T-helper 1 cell treated with Interleukin-12 subunit alpha and Interleukin-12 subunit beta and Interleukin-4 antibody, amounts not matched to agents 30 ng/mL and 1 ng/mL, for 36 hours (primary cell): Measurements from ENCODE around the gene CTSE. TPM values are rescaled to one million over a fixed set of nuclear protein-coding genes. Genes with fewer than 3 reads are reported as not detected.

Experiments used
- intact Hi-C: fragments of 100-400 bp; cut with micrococcal nuclease; formaldehyde crosslinking; loops from one replicate; pipeline ENCODE4 v1.15.1; 2024
- total RNA-seq: library from RNA; stranded (reverse); gene quantifications from 2 replicates; pipeline ENCODE4 v1.2.3, GENCODE V29; 2022

Gene CTSE
- total RNA-seq, 1 donor from 2014 or later: not detected

- intact Hi-C loops: no loop called here
Measured at GRCh38 chr1:205973377-205974232, 50.1 kb downstream of the CTSE start.

GRCh38 chr1:205972491-205973168 is 51.1 kb downstream of the CTSE start:
- intact Hi-C loops: no loop called here

- intact Hi-C loops: no loop called here
Measured at GRCh38 chr1:205972081-205972480, 51.6 kb downstream of the CTSE start.

GRCh38 chr1:205971082-205971481 is 52.6 kb downstream of the CTSE start:
- intact Hi-C loops: no loop called here

GRCh38 chr1:205970486-205970885 is 53.2 kb downstream of the CTSE start:
- intact Hi-C loops: no loop called here

GRCh38 chr1:205969229-205969628 is 54.5 kb downstream of the CTSE start:
- intact Hi-C loops: no loop called here

GRCh38 chr1:205967554-205968335 is 56.0 kb downstream of the CTSE start:
- intact Hi-C loops: no loop called here

- intact Hi-C loops: no loop called here
Measured at GRCh38 chr1:205965036-205965884, 58.4 kb downstream of the CTSE start.

GRCh38 chr1:205963352-205964155 is 60.1 kb downstream of the CTSE start:
- intact Hi-C loops: no loop called here

- intact Hi-C loops: no loop called here
Measured at GRCh38 chr1:205962821-205963221, 60.9 kb downstream of the CTSE start.

GRCh38 chr1:205961991-205962820 is 61.5 kb downstream of the CTSE start:
- intact Hi-C loops: no loop called here

- intact Hi-C loops: no loop called here
Measured at GRCh38 chr1:205961405-205961804, 62.3 kb downstream of the CTSE start.

- intact Hi-C loops: no loop called here
Measured at GRCh38 chr1:205959789-205960188, 63.9 kb downstream of the CTSE start.

Other genes with a start within 250 kb of the CTSE start
- 78.4 and 86.3 TPM in 2 replicates for gene RAB29, start 248.4 kb downstream of the CTSE start, total RNA-seq
- 19.8 and 19.9 TPM in 2 replicates for gene SLC41A1, start 210.7 kb downstream of the CTSE start, total RNA-seq
- gene PM20D1, start 173.8 kb downstream of the CTSE start, total RNA-seq: 0.34 and 0.78 TPM in 2 replicates
- not detected in 2 replicates for gene SLC26A9, start 80.4 kb downstream of the CTSE start, total RNA-seq
- gene RAB7B, start 20.5 kb downstream of the CTSE start, total RNA-seq: not detected in 2 replicates
- gene RHEX, start 29.3 kb upstream of the CTSE start, total RNA-seq: not detected in 2 replicates
- not detected in 2 replicates for gene AVPR1B, start 93.5 kb upstream of the CTSE start, total RNA-seq
- gene FAM72A, start 178.9 kb upstream of the CTSE start, total RNA-seq: 22.1 and 24.7 TPM in 2 replicates
- 147 and 159 TPM in 2 replicates for gene SRGAP2, start 179.6 kb upstream of the CTSE start, total RNA-seq